Psoas muscle (tissue), 8 donors: ENCODE measurements around the gene ZNF493. TPM values are rescaled to one million over a fixed set of nuclear protein-coding genes. Genes with fewer than 3 reads are reported as not detected.
A peak's percentile ranks its signal among the peaks of the same experiment; 100 is the strongest.

ENCODE experiments used
- ATAC-seq, 4 donors: fragments of 200-7000 bp; cut with Tn5 transposase; one replicate each; pipeline ENCODE4 v1.9.1; 2020; ENCODE audit warnings: moderate library complexity in 3 of 4, mild to moderate bottlenecking in 2 of 4
- DNase-seq, 2 donors: peaks; one replicate each; pipeline ENCODE4 v3.0.0-alpha.2; 2020
- H3K27ac ChIP-seq: fragments of 200-600 bp; one replicate; pipeline ENCODE4 v1.8.0; 2022
- H3K27me3 ChIP-seq, 3 donors: fragments of 200-600 bp in 1 of 3; one replicate each; pipeline versions ENCODE4 v1.6.1 to v1.8.0; 2013 to 2022; ENCODE audit warnings: low read length in 2 of 3, mild to moderate bottlenecking in 2 of 3, moderate library complexity in 1 of 3; ENCODE audit not compliant: insufficient read depth in 3 of 3
- H3K36me3 ChIP-seq, 2 donors: fragments of 200-600 bp in 1 of 2; one replicate each; pipeline versions ENCODE4 v1.6.1 to v1.8.0; 2013 to 2022; ENCODE audit warnings: low read depth in 1 of 2, mild to moderate bottlenecking in 1 of 2, moderate library complexity in 1 of 2; ENCODE audit not compliant: insufficient read depth in 1 of 2
- H3K4me1 ChIP-seq: fragments of 200-600 bp; one replicate; pipeline ENCODE4 v1.8.0; 2022
- H3K4me3 ChIP-seq: fragments of 200-600 bp; one replicate; pipeline ENCODE4 v1.8.0; 2022; ENCODE audit warnings: mild to moderate bottlenecking
- H3K9me3 ChIP-seq: fragments of 200-600 bp; one replicate; pipeline ENCODE4 v1.8.0; 2022
- CTCF ChIP-seq: fragments of 200-600 bp; IDR thresholded peaks from one replicate; pipeline ENCODE4 v1.8.0; 2022; ENCODE audit warnings: antibody characterized with exemption
- WGBS, 3 donors: extraction: QIAGEN DNeasy Blood & Tissue Kit; methylation state at CpG; one replicate each; pipeline versions ENCODE4 v1.1.6 to v1.1.7; 2013; 5-methylcytosine and 5-hydroxymethylcytosine counted together
- intact Hi-C, 2 donors: fragments of 100-400 bp; cut with DNase I; formaldehyde crosslinking; loops; one replicate each; pipeline versions ENCODE4 v1.11.0 to v1.14.2; 2022
- polyA plus RNA-seq, 3 donors: library from polyadenylated mRNA; stranded (reverse); fragments of 200-250 nt; gene quantifications; one replicate each; pipeline ENCODE4 v1.2.3, GENCODE V29; 2013
- total RNA-seq, 4 donors: library from RNA; stranded (reverse); fragmentation: NEBNext Ultra II Directional in 2 of 4; extraction: Animal tissue kit (Norgen Biotek cat#: 25700) in 2 of 4; gene quantifications; one replicate each; pipeline versions ENCODE4 v1.2.1 to v1.2.4, GENCODE V29; 2021 to 2023
- donor health status: healthy with polysubstance abuse.
- donor health status: DM: no; HTN: no; CAD: no; lungs with moderate emphysema.
- donor health status: Bipolar disorder and iron deficiency.
- donor health status: healthy.
- donor health status: DM: yes; HTN: yes; CAD: no.
- donor health status: DM: no; HTN: no; CAD: no.
- donor health status: DM: no; HTN: no; CAD: no.
- donor health status: DM: yes; HTN: yes; CAD: no.

The ZNF493 gene
- total and polyA plus RNA-seq, 7 donors = 1.1 to 11.2 (median 4.1) TPM

GRCh38 chr19:21432590-21432989 is 35.7 kb downstream of the ZNF493 start:
- ATAC-seq = no peak
- no peak for TF ChIP-seq CTCF
- Histone ChIP-seq H3K4me3 (no peak overlapping the region), H3K4me1 (no peaks in the 10 kb centered on the region), H3K27me3 (no peaks in the 10 kb centered on the region), H3K9me3 (peaks cover 23% of the 10 kb centered on the region), H3K36me3 (no peaks in the 10 kb centered on the region), H3K27ac (no peak overlapping the region)
- intact Hi-C loops = no loop called here
- DNase-seq = no peak
- 74 to 80% (median 76%) methylated on average over 2 of the region's 2 CpGs for WGBS, 3 donors

GRCh38 chr19:21434516-21434915 is 37.6 kb downstream of the ZNF493 start:
- no peak for TF ChIP-seq CTCF
- H3K4me3 ChIP-seq = no peak overlapping the region
- no peaks in the 10 kb centered on the region for H3K4me1 ChIP-seq
- DNase-seq = no peak
- no peaks in the 10 kb centered on the region for H3K27me3 ChIP-seq
- 82 to 87% (median 85%) methylated on average over 8 of the region's 8 CpGs for WGBS, 3 donors
- no peak overlapping the region for H3K27ac ChIP-seq
- no peaks in the 10 kb centered on the region for H3K36me3 ChIP-seq
- no peak for ATAC-seq
- intact Hi-C loops = no loop called here
- peaks cover 11% of the 10 kb centered on the region for H3K9me3 ChIP-seq

- H3K27me3 ChIP-seq = no peaks in the 10 kb centered on the region
- peaks cover 11% of the 10 kb centered on the region for H3K9me3 ChIP-seq
- no peak for TF ChIP-seq CTCF
- H3K4me3 ChIP-seq = no peak overlapping the region
- no peaks in the 10 kb centered on the region for H3K4me1 ChIP-seq
- ATAC-seq (no peak), DNase-seq (no peak)
- WGBS, 3 donors = 81 to 85% (median 81%) methylated on average over 8 of the region's 8 CpGs
- intact Hi-C loops = no loop called here
- H3K36me3 ChIP-seq = no peaks in the 10 kb centered on the region
- H3K27ac ChIP-seq = no peak overlapping the region
Observed at GRCh38 chr19:21434967-21435544, 38.1 kb downstream of the ZNF493 start.

GRCh38 chr19:21439201-21439751 is 42.3 kb downstream of the ZNF493 start:
- intact Hi-C loops = no loop called here
- no peak for TF ChIP-seq CTCF
- DNase-seq = no peak
- Histone ChIP-seq H3K4me1 (no peaks in the 10 kb centered on the region), H3K4me3 (no peak overlapping the region), H3K36me3 (no peaks in the 10 kb centered on the region), H3K27ac (no peak overlapping the region), H3K9me3 (no peaks in the 10 kb centered on the region), H3K27me3 (no peaks in the 10 kb centered on the region)
- 60 to 75% (median 63%) methylated on average over 4 of the region's 4 CpGs for WGBS, 3 donors
- ATAC-seq = peak in 2 of 4 donors; percentile 40 to 64

- DNase-seq = no peak
- WGBS, 3 donors = 92 to 93% (median 92%) methylated on average over 16 of the region's 16 CpGs
- no peak for TF ChIP-seq CTCF
- Histone ChIP-seq H3K27ac (no peak overlapping the region), H3K36me3 (no peaks in the 10 kb centered on the region), H3K27me3 (no peaks in the 10 kb centered on the region), H3K4me3 (no peak overlapping the region), H3K9me3 (no peaks in the 10 kb centered on the region), H3K4me1 (no peaks in the 10 kb centered on the region)
- intact Hi-C loops = no loop called here
- no peak for ATAC-seq
Observed at GRCh38 chr19:21440321-21440720, 43.4 kb downstream of the ZNF493 start.
